GM21737 (cell line): ENCODE results near the gene PCDH15.
"Not testable (repeated sequence)": the region's sequence is repeated elsewhere in the genome, so short reads cannot be mapped to it uniquely, and the experiment has no call there.

Experiments used
- ATAC-seq: cut with Tn5 transposase; IDR thresholded peaks from one replicate; pipeline ENCODE4 v1.9.1; 2021; ENCODE audit warnings: mild to moderate bottlenecking, moderate library complexity; ENCODE audit not compliant: unreplicated experiment

The PCDH15 gene

GRCh38 chr10:54576541-54576940 lies 224.5 kb downstream of the PCDH15 start:
- no peak for ATAC-seq

GRCh38 chr10:54559498-54559897 lies 241.5 kb downstream of the PCDH15 start:
- no peak for ATAC-seq

GRCh38 chr10:54554028-54554427 lies 247.0 kb downstream of the PCDH15 start:
- ATAC-seq, result no peak

- ATAC-seq, result no peak
Measured at GRCh38 chr10:54550016-54550415, 251.0 kb downstream of the PCDH15 start.

- ATAC-seq, result no peak
Measured at GRCh38 chr10:54531296-54531695, 269.7 kb downstream of the PCDH15 start.

GRCh38 chr10:54530299-54530698 lies 270.7 kb downstream of the PCDH15 start:
- no peak for ATAC-seq

- ATAC-seq, result no peak
Measured at GRCh38 chr10:54525816-54526215, 275.2 kb downstream of the PCDH15 start.

GRCh38 chr10:54515244-54515643 lies 285.8 kb downstream of the PCDH15 start:
- not testable (repeated sequence) for ATAC-seq

- no peak for ATAC-seq
Measured at GRCh38 chr10:54503863-54504262, 297.2 kb downstream of the PCDH15 start.

GRCh38 chr10:54501929-54502328 lies 299.1 kb downstream of the PCDH15 start:
- no peak for ATAC-seq

GRCh38 chr10:54496852-54497251 lies 304.2 kb downstream of the PCDH15 start:
- ATAC-seq, result no peak

- ATAC-seq, result no peak
Measured at GRCh38 chr10:54487743-54488142, 313.3 kb downstream of the PCDH15 start.

GRCh38 chr10:54485971-54486370 lies 315.1 kb downstream of the PCDH15 start:
- no peak for ATAC-seq

GRCh38 chr10:54484186-54484585 lies 316.8 kb downstream of the PCDH15 start:
- no peak for ATAC-seq

- no peak for ATAC-seq
Measured at GRCh38 chr10:54478601-54479000, 322.4 kb downstream of the PCDH15 start.

GRCh38 chr10:54477738-54478137 lies 323.3 kb downstream of the PCDH15 start:
- no peak for ATAC-seq

GRCh38 chr10:54470324-54470631 lies 330.8 kb downstream of the PCDH15 start:
- no peak for ATAC-seq

- no peak for ATAC-seq
Measured at GRCh38 chr10:54469587-54470323, 331.3 kb downstream of the PCDH15 start.

GRCh38 chr10:54454271-54454670 lies 346.8 kb downstream of the PCDH15 start:
- no peak for ATAC-seq

- ATAC-seq, result no peak
Measured at GRCh38 chr10:54449056-54449455, 352.0 kb downstream of the PCDH15 start.

- ATAC-seq, result no peak
Measured at GRCh38 chr10:54444170-54444569, 356.9 kb downstream of the PCDH15 start.

GRCh38 chr10:54441275-54441674 lies 359.8 kb downstream of the PCDH15 start:
- no peak for ATAC-seq

- ATAC-seq, result no peak
Measured at GRCh38 chr10:54434782-54435181, 366.2 kb downstream of the PCDH15 start.
